ENCODE measurements around the gene GPRC6A.

GPRC6A gene

DNA sequence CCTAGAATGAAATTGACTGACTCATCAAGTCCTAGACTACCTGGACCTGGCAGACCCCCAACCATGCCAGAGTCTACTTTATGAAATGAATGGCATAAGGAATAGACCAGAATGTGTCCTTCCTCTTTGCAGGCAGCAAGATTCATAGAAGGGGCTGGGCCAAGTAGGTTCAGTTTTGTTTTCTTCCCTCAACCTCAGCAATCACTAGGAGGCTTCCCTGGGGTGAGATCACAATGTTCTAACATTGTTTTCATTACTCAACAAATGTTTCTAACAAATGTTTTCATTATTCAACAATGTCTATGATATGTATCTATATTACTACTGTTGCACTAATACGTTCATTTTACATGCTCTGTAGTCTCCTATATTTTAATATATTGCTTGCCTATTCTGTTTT is 55.0 kb downstream of the GPRC6A start:
- no peak for DNase-seq

- DNase-seq = no peak
Measured at GRCh38 chr6:116772450-116772849, 56.4 kb downstream of the GPRC6A start.

DNA sequence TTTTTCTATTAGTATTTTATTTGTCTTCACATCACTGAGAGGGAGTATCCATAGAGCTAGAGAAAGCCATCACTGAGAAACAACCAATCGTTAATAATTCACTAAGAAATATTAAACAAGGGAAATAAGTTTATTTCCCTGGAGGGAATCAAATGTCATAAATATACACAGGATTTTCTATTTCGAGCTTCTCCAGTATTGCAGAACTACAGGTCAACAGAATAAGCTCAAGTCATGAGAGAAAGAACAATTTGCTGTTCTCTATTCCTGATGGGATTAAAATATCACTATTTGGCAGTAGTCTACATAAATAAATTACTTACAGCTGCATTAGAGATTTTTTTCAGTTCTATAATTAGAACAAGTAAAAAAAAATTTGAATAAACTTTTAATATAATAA is 61.2 kb downstream of the GPRC6A start:
- no peak for DNase-seq

- DNase-seq = no peak
Measured at GRCh38 chr6:116766506-116767176, 62.2 kb downstream of the GPRC6A start.

- no peak for DNase-seq
Measured at GRCh38 chr6:116764961-116765841, 63.7 kb downstream of the GPRC6A start, which contains the start of gene FAM162B. Gene FAM162B (minus strand): TSS chr6:116765719. CDS start chr6:116765576, 143 bp downstream.

DNA sequence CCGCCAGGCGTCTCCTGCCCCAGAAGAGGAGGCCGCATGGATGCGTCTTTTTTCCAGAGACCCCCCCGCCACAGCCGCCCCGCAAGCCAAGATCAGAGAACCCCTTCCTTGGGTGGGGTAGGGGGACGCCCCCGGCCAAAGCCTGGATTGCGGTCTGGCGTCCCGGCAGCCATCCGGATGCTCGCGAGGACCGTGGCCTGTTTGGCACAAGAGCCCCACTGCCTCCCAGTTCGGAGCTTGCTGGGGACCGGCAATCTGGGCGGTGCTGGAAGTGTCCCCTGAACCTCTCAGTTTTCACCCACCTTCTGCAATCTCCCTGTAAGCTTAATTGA is 64.3 kb downstream of the GPRC6A start:
- DNase-seq = no peak

DNA sequence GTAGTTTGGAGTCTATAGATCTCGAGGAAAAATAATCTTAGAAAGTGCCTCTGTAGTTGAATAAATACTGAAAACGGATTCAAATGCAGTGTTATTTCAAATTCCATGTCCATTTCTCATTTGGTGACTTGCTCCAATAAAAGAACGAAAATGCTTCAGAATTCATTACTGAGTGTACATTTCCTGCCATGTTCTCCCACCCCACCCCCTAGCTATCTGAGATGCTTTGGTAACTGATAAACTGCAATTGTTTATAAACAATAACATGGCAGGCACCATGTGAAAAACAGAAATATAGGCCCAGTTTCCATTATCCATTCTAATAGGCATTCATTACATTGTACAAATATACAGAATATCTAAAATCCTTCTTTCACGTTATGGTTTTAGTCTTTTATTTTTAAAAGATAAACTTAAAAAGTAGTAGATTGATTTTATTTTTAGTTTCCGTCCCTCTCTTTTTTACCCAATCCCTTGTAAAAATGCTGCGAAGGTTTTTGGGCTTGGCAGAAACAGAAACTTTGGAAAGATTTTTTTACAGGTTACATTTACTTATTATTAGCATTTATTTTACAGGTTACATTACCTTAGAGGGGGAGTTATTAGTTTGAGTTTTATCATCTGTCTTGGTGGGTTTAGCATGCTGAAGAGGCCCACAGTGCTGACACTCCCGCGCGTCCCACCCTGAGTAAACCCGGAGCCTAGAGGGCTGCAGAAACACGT is 64.8 kb downstream of the GPRC6A start:
- no peak for DNase-seq

- DNase-seq = no peak
Measured at GRCh38 chr6:116763048-116763447, 65.8 kb downstream of the GPRC6A start.

GRCh38 chr6:116762235-116762634 is 66.6 kb downstream of the GPRC6A start:
- no peak for DNase-seq

DNA sequence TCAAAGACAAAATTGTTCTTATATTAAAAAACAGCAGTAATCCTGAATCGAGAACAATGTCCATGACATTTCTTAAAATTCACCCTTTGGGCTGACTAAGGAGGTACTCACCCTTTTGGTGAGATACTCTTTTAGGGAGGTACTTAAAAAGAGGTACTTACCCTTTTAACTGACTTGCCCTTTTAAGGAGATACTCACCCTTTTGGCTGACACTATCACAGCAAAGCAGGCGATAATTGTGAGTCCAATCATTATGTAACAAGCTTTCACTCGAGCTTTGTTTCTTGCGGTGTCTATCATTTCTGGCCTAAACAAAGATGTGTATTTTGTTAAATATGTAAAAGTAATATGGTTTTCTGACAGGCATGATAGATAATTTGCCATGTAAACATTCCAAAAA is 67.1 kb downstream of the GPRC6A start:
- no peak for DNase-seq

DNA sequence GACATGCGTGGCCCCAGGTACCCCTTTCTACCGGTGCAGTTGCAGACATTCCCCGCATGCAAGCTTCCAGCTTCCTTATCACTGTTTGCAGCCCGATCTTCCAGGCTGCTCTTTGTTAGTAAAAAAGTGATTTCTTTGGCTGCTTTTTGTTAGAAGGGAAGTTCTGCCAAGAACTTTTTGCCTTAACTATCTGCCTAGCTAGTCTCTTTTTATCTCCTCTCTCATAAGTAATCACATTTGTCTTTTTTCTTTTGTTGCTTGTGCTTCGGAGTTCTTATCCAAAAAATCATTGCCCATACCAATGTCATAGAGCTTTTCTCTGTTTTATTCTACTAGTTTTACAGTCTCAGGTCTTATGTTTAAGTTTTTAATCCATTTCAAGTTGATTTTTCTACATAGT is 83.7 kb downstream of the GPRC6A start:
- no peak for DNase-seq
